OCI-LY3 (cell line): ENCODE measurements around the gene ACSL6.

ENCODE experiments used
- H2AFZ ChIP-seq: fragments of 200-600, 300-600 bp; shearing (Covaris generic); 2 replicates; pipeline ENCODE4 v1.6.0; 2014; ENCODE audit warnings: antibody characterized with exemption, low read depth, low read length
- H3K27ac ChIP-seq: fragments of 200-600, 300-600 bp; sonication (generic); 2 replicates; pipeline ENCODE4 v1.5.1; 2014; ENCODE audit warnings: mild to moderate bottlenecking, low read length, moderate library complexity, mixed read lengths
- H3K27me3 ChIP-seq: fragments of 200-600, 300-600 bp; sonication (generic); 2 replicates; pipeline ENCODE4 v1.6.1; 2014; ENCODE audit warnings: low read depth, low read length, mixed read lengths
- H3K36me3 ChIP-seq: fragments of 200-600, 300-600 bp; sonication (generic); replicated peaks from 2 replicates; pipeline ENCODE3; 2014; ENCODE audit warnings: low read depth, low read length, mixed read lengths
- H3K4me1 ChIP-seq: fragments of 300-600, 200-600 bp; sonication (generic); 2 replicates; pipeline ENCODE4 v1.6.1; 2014; ENCODE audit warnings: low read length, mixed read lengths
- H3K4me2 ChIP-seq: fragments of 200-600, 300-600 bp; sonication (generic); 2 replicates; pipeline ENCODE4 v1.6.1; 2014; ENCODE audit warnings: low read length, mixed read lengths
- H3K4me3 ChIP-seq: fragments of 300-600, 200-600 bp; sonication (generic); 2 replicates; pipeline ENCODE4 v1.5.1; 2014; ENCODE audit warnings: antibody characterized with exemption, mild to moderate bottlenecking, low read length, moderate library complexity
- H3K79me2 ChIP-seq: fragments of 300-600, 200-600 bp; shearing (Covaris generic); 2 replicates; pipeline ENCODE4 v1.6.1; 2014; ENCODE audit warnings: mild to moderate bottlenecking, low read length, mixed read lengths
- H3K9ac ChIP-seq: fragments of 300-600, 200-600 bp; shearing (Covaris generic); 2 replicates; pipeline ENCODE4 v1.6.0; 2014; ENCODE audit warnings: mild to moderate bottlenecking, low read length, moderate library complexity
- H3K9me3 ChIP-seq: fragments of 200-600, 300-600 bp; shearing (Covaris generic); 2 replicates; pipeline ENCODE4 v1.6.1; 2014; ENCODE audit warnings: low read length, mixed read lengths; ENCODE audit not compliant: insufficient read depth
- H4K20me1 ChIP-seq: fragments of 200-600, 300-600 bp; sonication (generic); 2 replicates; pipeline ENCODE4 v1.6.1; 2016; ENCODE audit warnings: low read length, mixed read lengths; ENCODE audit not compliant: insufficient read depth
- EZH2phosphoT487 ChIP-seq: fragments of 200-600 bp; shearing (Covaris generic); IDR thresholded peaks from 2 replicates; pipeline ENCODE4 v1.6.1; 2018; ENCODE audit warnings: antibody characterized with exemption, mixed run types, low read depth
- TF ChIP-seq, protein P1 (sequence below): fragments of 200-600, 300-600 bp; sonication (generic); IDR thresholded peaks from 2 replicates; pipeline ENCODE4 v1.5.1; 2014; ENCODE audit warnings: antibody characterized with exemption, low read length, low read depth

ACSL6 gene

DNA sequence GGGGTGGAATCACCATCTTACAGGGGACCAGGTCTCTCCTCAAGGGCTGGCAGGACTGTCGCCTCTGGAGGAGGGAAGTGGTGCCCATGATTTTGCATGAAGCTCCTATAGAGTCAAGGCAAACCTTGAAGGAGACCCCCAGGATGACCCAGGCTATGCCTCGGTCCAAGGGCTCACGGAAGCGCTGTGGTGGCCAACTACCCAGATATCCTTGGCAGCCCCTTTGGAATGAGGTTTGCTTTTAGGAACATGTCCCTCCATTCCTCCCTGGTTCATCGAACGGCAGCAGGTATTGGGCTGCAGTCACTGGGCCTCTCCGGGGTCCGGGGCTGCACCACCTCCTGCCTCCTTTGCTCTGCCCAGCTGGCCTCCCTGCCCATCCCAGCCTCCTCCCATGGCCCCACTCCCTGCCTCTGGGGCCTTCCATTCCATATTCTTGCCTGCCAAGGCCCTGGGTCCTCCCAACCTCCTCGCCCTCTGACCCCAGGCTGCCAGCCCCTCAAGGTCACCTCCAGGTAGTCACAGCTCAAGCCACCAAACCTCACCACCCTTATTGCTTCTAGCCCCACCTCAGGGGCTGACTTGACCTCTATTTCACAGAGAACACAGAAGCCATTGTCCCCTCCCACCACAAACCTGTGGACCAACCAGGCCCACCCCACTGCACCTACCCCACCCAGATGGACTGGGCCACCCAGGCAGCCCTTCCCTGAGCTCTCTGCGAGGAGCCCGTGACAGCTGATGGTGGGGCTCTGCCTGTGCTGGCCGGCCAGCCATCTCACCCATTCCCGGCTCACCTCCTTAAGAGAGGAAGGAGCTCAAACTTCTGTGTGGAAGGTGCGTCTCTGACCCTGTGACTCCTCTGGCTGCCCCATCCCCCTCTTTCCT is 45.4 kb upstream of the ACSL6 start:
- H3K4me2 ChIP-seq, result no peak overlapping the region
- no peaks in the 10 kb centered on the region for H3K79me2 ChIP-seq
- no peak overlapping the region for H3K4me3 ChIP-seq
- H3K27ac ChIP-seq, result no peak overlapping the region
- no peak overlapping the region for H3K9ac ChIP-seq
- no peaks in the 10 kb centered on the region for H4K20me1 ChIP-seq
- H2AFZ ChIP-seq, result no peak overlapping the region
- TF ChIP-seq, protein P1, sequence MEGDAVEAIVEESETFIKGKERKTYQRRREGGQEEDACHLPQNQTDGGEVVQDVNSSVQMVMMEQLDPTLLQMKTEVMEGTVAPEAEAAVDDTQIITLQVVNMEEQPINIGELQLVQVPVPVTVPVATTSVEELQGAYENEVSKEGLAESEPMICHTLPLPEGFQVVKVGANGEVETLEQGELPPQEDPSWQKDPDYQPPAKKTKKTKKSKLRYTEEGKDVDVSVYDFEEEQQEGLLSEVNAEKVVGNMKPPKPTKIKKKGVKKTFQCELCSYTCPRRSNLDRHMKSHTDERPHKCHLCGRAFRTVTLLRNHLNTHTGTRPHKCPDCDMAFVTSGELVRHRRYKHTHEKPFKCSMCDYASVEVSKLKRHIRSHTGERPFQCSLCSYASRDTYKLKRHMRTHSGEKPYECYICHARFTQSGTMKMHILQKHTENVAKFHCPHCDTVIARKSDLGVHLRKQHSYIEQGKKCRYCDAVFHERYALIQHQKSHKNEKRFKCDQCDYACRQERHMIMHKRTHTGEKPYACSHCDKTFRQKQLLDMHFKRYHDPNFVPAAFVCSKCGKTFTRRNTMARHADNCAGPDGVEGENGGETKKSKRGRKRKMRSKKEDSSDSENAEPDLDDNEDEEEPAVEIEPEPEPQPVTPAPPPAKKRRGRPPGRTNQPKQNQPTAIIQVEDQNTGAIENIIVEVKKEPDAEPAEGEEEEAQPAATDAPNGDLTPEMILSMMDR, result no peak
- no peak for TF ChIP-seq EZH2phosphoT487
- H3K9me3 ChIP-seq, result no peaks in the 10 kb centered on the region
- H3K36me3 ChIP-seq, result no peaks in the 10 kb centered on the region
- H3K4me1 ChIP-seq, result no peaks in the 10 kb centered on the region
- H3K27me3 ChIP-seq, result no peaks in the 10 kb centered on the region

DNA sequence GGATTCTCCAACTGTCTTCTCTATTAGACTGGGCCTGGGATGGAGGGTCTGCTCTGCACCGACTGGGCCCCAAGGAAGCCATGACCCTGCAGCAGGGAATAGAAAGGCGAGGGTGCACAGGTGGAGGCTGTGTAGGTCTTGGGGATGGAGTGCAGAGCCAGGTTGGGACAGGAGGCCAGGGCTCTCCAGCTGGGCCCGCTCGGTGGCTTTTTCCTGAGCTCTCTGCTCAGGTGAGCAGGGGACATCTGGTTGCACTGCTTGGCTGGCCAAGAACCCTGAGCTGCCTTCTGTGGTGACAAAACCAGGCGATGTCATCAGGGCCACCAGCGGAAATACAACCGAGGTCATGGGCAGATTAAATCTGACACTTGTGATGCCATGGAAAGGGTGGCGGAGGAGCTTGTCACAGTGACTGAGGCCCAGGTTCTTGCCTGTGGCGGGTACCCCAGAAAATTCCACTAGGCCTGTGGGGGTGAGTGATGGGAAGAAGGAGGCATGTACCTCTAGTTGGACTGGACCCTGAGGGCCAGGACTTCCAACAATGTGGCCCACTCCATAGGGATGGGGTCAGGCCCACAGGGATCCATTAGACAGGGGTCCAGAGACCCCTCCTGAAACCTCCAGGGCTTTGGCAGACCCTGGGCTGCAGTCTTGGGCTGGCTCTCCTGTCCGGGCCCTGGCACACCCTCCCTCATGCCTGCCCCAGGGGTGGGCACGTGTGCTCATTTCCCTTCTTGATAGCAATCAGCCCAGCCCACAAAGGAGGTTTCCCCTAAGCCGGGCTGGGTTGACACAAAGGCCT is 44.6 kb upstream of the ACSL6 start:
- H2AFZ ChIP-seq, result no peak overlapping the region
- no peak overlapping the region for H3K27ac ChIP-seq
- TF ChIP-seq, protein P1, result no peak
- no peak for TF ChIP-seq EZH2phosphoT487
- H3K4me2 ChIP-seq, result no peak overlapping the region
- no peak overlapping the region for H3K9ac ChIP-seq
- no peaks in the 10 kb centered on the region for H3K9me3 ChIP-seq
- no peaks in the 10 kb centered on the region for H3K79me2 ChIP-seq
- 0 out of 2 replicates have a peak, but pooled peaks cover 2% of the 10 kb centered on the region for H3K27me3 ChIP-seq
- H3K4me1 ChIP-seq, result no peaks in the 10 kb centered on the region
- H3K4me3 ChIP-seq, result no peak overlapping the region
- no peaks in the 10 kb centered on the region for H3K36me3 ChIP-seq
- no peaks in the 10 kb centered on the region for H4K20me1 ChIP-seq

DNA sequence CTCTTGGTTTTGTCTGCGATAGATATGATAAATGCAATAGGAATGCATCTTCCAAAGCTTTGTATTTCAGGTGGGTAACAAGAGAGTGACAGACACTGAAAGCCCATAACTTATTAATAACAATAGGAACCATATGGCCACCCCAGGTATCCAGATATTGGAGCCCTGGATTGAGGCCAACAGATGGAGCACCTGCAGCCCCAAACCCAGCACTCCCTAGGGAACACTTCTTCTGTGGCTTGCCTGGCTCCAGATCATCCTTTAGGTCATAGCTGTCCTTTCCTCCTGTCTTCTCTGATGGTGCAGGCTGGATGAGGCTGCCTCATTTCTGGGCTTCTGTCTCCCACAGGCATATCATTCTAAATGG is 44.0 kb upstream of the ACSL6 start:
- H4K20me1 ChIP-seq, result no peaks in the 10 kb centered on the region
- H3K27me3 ChIP-seq, result peaks cover 2% of the 10 kb centered on the region; the same call in 1 of the 2 replicates
- H3K27ac ChIP-seq, result no peak overlapping the region
- no peak overlapping the region for H3K9ac ChIP-seq
- no peak overlapping the region for H3K4me3 ChIP-seq
- no peak overlapping the region for H3K4me2 ChIP-seq
- no peak overlapping the region for H2AFZ ChIP-seq
- no peaks in the 10 kb centered on the region for H3K79me2 ChIP-seq
- H3K36me3 ChIP-seq, result no peaks in the 10 kb centered on the region
- TF ChIP-seq, protein P1, result no peak
- TF ChIP-seq EZH2phosphoT487, result no peak
- no peaks in the 10 kb centered on the region for H3K4me1 ChIP-seq
- H3K9me3 ChIP-seq, result no peaks in the 10 kb centered on the region
